ENCODE data around the gene ALS2. TPM values are rescaled to one million over a fixed set of nuclear protein-coding genes. Genes with fewer than 3 reads are reported as not detected.

The ALS2 gene
- total RNA-seq, 1 donor from 2014 or later = 42.0 TPM

- no peak for DNase-seq
- Histone ChIP-seq H3K9me3 (replicated peaks) (no peaks in the 10 kb centered on the region), H3K4me1 (peaks cover 57% of the 10 kb centered on the region), H3K36me3 (no peaks in the 10 kb centered on the region), H3K27ac (replicated peaks) (peak overlapping the region; percentile 43), H3K27me3 (ENCODE audit: low read depth) (no peaks in the 10 kb centered on the region), H3K4me3 (no peak overlapping the region)
- intact Hi-C loops (cut with micrococcal nuclease) = no loop called here
- TF ChIP-seq CTCF (IDR thresholded peaks at IDR 0.05; ENCODE audit: borderline replicate concordance) = no peak
These were observed 5.4 kb downstream of the ALS2 start for GRCh38 chr2:201775326-201775725.

DNA sequence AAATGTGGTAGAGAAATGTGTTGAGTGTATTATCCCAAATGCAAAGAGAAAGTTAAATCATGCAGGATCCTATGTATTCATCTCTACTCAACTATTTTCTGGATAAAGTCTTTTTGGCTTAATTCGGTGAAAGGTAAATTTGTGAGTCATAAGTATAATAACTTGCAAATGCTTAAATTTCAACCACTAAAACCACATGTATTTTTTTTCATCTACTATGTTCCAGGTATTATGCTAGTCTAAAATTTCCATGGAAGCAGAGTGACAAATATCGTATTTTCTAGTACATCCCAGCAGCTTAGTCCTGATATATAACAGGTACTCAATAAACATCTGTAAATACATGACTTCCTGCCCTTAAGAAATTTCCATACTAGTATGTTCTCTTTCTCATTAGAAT lies 6.2 kb downstream of the ALS2 start:
- DNase-seq = no peak
- H3K4me1 ChIP-seq = peaks cover 57% of the 10 kb centered on the region
- H3K36me3 ChIP-seq = no peaks in the 10 kb centered on the region
- H3K4me3 ChIP-seq = no peak overlapping the region
- intact Hi-C loops (cut with micrococcal nuclease) = no loop called here
- no peaks in the 10 kb centered on the region for H3K27me3 ChIP-seq (ENCODE audit: low read depth)
- no peak for TF ChIP-seq CTCF (IDR thresholded peaks at IDR 0.05; ENCODE audit: borderline replicate concordance)
- no peak overlapping the region for H3K27ac ChIP-seq (replicated peaks)
- H3K9me3 ChIP-seq (replicated peaks) = no peaks in the 10 kb centered on the region

- DNase-seq = no peak
- H3K27me3 ChIP-seq (ENCODE audit: low read depth) = no peaks in the 10 kb centered on the region
- intact Hi-C loops (cut with micrococcal nuclease) = no loop called here
- H3K36me3 ChIP-seq = no peaks in the 10 kb centered on the region
- H3K27ac ChIP-seq (replicated peaks) = no peak overlapping the region
- H3K4me3 ChIP-seq = no peak overlapping the region
- TF ChIP-seq CTCF (IDR thresholded peaks at IDR 0.05; ENCODE audit: borderline replicate concordance) = no peak
- peaks cover 57% of the 10 kb centered on the region for H3K4me1 ChIP-seq
- H3K9me3 ChIP-seq (replicated peaks) = no peaks in the 10 kb centered on the region
These were observed 6.7 kb downstream of the ALS2 start for GRCh38 chr2:201773990-201774389.

- peaks cover 43% of the 10 kb centered on the region for H3K4me1 ChIP-seq
- peaks cover 24% of the 10 kb centered on the region for H3K36me3 ChIP-seq
- H3K27ac ChIP-seq (replicated peaks) = peak overlapping the region; percentile 55
- intact Hi-C loops (cut with micrococcal nuclease) = no loop called here
- H3K9me3 ChIP-seq (replicated peaks) = no peaks in the 10 kb centered on the region
- DNase-seq = no peak
- no peaks in the 10 kb centered on the region for H3K27me3 ChIP-seq (ENCODE audit: low read depth)
- TF ChIP-seq CTCF (IDR thresholded peaks at IDR 0.05; ENCODE audit: borderline replicate concordance) = no peak
- no peak overlapping the region for H3K4me3 ChIP-seq
These were observed 10.9 kb downstream of the ALS2 start for GRCh38 chr2:201769666-201770373.

- TF ChIP-seq CTCF (IDR thresholded peaks at IDR 0.05; ENCODE audit: borderline replicate concordance) = no peak
- Histone ChIP-seq H3K27ac (replicated peaks) (peak overlapping the region; percentile 55), H3K4me1 (peaks cover 50% of the 10 kb centered on the region), H3K36me3 (peaks cover 30% of the 10 kb centered on the region), H3K9me3 (replicated peaks) (no peaks in the 10 kb centered on the region), H3K27me3 (ENCODE audit: low read depth) (no peaks in the 10 kb centered on the region), H3K4me3 (peak overlapping the region; percentile 24)
- no peak for DNase-seq
- intact Hi-C loops (cut with micrococcal nuclease) = no loop called here
These were observed 11.8 kb downstream of the ALS2 start for GRCh38 chr2:201768918-201769317.
